HG03521 (cell line): ENCODE results near the gene WAPL.
A peak's percentile ranks its signal among the peaks of the same experiment; 100 is the strongest.
"Not testable (repeated sequence)": the region's sequence is repeated elsewhere in the genome, so short reads cannot be mapped to it uniquely, and the experiment has no call there.

Experiments used
- ATAC-seq: cut with Tn5 transposase; IDR thresholded peaks from one replicate; pipeline ENCODE4 v1.9.1; 2021; ENCODE audit warnings: mild to moderate bottlenecking, moderate library complexity; ENCODE audit not compliant: unreplicated experiment

Gene WAPL, protein sequence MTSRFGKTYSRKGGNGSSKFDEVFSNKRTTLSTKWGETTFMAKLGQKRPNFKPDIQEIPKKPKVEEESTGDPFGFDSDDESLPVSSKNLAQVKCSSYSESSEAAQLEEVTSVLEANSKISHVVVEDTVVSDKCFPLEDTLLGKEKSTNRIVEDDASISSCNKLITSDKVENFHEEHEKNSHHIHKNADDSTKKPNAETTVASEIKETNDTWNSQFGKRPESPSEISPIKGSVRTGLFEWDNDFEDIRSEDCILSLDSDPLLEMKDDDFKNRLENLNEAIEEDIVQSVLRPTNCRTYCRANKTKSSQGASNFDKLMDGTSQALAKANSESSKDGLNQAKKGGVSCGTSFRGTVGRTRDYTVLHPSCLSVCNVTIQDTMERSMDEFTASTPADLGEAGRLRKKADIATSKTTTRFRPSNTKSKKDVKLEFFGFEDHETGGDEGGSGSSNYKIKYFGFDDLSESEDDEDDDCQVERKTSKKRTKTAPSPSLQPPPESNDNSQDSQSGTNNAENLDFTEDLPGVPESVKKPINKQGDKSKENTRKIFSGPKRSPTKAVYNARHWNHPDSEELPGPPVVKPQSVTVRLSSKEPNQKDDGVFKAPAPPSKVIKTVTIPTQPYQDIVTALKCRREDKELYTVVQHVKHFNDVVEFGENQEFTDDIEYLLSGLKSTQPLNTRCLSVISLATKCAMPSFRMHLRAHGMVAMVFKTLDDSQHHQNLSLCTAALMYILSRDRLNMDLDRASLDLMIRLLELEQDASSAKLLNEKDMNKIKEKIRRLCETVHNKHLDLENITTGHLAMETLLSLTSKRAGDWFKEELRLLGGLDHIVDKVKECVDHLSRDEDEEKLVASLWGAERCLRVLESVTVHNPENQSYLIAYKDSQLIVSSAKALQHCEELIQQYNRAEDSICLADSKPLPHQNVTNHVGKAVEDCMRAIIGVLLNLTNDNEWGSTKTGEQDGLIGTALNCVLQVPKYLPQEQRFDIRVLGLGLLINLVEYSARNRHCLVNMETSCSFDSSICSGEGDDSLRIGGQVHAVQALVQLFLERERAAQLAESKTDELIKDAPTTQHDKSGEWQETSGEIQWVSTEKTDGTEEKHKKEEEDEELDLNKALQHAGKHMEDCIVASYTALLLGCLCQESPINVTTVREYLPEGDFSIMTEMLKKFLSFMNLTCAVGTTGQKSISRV (N-terminal part only)

DNA sequence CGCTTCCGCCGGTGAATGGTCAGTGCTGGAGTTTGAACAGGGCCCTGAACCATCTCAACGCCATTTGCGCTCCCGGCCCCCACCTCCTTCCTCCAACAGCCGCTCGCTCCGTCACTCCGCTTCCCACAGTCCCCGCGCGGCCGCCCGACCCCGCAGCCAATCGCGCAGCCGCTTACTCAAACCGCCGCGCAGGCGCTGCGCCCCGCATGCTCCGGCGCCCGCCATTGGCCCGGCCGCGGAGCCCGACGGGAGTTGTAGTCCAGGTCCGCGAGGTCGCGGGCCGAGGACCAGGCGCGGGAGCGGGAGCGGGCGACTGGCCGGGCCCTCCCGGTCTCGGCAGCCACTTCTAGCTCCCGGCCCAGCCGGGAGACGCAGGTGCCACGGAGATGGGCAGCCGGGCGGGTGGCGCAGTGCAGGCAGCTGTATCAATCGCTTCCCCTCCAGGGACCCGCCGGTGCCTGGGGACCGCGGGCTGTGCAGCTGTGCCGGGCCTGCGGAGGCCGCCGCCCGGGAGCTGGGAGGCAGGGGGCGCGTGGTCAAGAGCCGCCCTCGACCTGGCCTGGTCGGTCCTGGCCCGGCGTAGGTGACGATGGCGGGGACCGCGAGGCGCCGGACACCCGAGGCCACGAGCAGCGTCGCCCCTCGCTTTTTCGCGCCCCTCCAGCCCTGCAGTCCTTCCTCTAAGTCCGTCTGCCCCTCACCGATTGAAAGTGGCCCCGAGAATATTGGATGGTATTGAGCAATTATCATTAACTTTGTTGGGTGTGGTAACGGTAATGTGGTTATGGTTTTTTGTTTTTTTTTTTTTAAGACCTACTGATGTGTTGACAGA, at the start of gene WAPL:
Gene WAPL, minus strand, starts transcription at position 115 of the 832 bp plus-strand sequence. CDS start 3,723 bp downstream, outside the sequence.
- ATAC-seq = peak; percentile 95

DNA sequence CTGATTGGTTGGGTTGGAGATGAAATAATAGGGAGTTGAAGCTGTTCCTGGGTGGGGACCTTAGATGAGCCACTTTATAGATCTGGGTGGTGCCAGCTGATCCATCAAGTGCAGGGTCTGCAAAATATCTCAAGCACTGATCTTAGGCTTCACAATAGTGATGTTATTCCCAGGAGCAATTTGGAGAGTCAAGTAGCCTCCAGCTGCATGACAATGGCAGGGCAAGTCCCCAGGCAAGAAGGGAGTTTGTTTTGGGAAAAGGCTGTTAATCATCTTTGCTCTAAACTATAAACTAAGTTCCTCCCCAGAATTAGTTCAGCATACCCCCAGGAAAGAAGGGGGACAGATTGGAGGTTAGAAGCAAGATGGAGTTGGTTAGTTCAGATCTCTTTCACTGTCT, 47.7 kb upstream of the WAPL start:
- ATAC-seq = no peak

DNA sequence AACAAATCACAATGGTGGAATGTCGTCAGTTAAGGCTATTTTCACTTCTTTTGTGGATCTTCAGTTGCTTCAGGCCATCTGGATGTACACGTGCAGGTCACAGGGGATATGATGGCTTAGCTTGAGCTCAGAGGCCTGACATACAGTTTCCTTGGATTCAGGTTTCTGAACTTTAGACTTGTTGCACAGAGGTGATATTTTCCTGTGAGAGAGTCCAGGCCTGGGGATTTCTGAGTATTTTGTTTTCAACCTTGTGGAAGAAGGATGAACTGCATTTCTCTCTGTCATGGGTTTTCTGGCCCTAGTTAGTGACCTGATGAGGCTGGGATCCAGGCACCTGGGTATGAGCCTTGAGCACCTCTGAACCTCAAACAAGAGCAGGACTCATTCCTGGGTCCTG, 44.9 kb upstream of the WAPL start:
- ATAC-seq = not testable (repeated sequence)

DNA sequence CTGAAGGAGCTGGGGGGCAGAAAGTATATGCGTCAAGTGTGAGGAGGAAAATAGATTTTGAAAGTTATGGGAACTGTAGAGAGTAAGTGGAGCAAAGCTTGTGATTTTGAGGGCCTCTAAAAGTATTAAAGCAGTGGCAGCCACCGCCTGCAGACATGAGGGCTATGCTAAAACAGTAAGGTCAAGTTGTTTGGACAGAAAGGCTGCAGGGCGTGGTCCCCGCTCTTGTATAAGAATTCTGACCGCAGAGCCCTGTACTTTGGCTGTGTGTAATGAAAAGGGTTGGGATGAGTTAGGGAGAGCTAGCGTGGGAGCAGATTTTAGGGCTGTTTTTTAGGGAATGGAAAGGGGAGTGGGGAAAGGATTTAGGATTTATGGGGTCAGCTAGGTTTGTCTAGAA, 41.7 kb upstream of the WAPL start:
- ATAC-seq = not testable (repeated sequence)

DNA sequence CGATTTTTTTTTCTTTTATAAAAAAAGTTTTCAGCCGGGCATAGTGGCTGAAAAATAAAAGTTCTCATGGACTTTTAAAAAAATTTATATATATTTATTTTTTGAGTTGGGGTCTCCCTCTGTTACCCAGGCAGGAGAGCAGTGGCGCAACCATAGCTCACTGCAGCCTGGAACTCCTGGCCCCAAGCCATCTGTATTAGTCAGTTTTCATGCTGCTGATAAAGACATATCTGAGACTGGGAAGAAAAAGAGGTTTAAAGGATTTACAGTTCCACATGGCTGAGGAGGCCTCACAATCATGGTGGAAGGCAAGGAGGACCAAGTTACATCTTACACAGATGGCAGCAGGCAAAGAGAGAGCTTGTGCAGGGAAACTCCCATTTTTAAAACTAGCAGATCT, 37.1 kb upstream of the WAPL start:
- ATAC-seq = not testable (repeated sequence)

DNA sequence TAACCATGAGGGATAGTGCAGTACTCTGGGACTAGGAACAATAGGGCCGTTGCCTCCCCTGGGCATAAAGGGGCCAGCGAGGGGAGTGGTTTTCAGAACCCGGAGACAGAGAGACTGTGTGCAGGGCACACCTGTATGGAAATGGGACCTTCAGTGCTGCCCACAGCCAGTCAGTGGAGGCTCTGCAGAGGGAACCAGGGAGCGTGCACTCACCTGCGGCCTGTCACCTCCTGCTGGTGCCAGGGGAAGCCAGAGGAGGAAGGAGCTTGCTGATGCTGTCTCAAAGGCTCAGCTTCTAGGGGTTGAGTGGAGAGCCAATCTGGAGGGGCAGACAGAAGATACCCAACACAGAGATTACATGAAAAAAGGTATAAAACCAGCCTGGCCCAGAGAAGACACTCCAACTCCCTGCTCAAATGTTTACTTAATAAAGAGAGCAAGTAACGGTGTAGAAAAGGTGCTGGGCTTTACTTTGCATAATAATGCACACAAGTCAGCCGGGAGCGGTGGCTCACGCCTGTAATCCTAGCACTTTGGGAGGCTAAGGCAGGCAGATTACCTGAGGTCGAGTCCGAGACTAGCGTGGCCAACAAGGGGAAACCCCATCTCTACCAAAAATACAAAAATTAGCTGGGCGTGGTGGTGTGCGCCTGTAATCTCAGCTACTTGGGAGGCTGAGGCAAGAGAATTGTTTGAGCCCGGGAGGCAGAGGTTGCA, 35.5 kb upstream of the WAPL start:
- ATAC-seq = no peak

DNA sequence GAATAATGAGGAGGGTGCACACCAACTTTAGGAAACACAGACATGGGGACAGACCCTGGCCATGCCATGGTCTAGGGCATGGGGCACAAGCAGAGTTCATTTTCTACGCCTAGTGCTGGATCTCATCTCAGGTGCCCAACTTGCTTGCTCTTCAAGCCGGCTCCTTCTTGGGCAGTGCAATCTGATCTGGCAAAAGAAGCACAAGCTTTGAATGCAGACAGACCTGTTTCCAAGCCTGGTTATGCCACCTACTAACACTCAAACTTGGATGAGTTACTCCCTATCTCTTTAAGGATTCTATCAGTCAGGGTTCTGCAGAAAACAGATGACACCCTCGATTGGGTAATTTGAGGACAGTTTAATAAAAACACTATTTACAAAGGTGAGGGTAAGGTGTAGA, 34.9 kb upstream of the WAPL start:
- ATAC-seq = no peak

DNA sequence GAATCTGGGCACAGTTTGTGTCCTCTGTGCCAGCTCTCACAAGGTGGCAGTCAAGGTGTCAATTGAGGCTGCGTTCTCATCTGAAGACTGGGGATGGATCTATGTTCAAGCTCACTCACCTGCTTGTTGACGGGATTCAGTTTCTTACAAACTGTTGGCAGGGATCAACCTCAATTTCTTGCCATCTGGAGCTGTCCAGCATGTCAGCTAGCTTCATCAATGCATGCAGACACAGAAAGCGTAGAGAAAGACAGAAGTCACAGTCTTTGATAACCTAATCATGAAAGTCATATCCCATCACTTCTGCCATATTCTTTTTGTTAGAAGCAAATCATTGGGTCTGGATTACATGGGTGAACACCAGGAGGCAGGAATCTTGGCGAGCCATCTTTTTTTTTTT, 32.0 kb upstream of the WAPL start:
- no peak for ATAC-seq

DNA sequence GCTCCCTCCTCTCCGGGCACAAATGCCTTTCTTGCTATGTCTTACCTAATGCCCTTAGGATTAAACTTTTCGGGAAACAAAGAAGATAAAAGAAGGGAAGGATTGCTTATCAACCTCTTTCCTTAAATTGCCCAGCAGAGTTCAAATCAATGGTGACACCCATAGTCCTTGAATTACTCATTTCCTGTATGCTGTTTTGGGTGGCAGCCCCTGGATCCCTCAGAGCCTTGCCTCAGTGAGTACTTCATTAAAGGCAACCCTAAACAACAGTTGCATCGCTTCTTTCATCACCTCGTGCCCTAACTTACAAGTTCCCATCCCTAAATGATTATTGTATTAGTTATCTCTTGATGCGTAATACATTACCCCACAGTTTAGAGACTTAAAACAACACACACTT, 31.6 kb upstream of the WAPL start:
- no peak for ATAC-seq

DNA sequence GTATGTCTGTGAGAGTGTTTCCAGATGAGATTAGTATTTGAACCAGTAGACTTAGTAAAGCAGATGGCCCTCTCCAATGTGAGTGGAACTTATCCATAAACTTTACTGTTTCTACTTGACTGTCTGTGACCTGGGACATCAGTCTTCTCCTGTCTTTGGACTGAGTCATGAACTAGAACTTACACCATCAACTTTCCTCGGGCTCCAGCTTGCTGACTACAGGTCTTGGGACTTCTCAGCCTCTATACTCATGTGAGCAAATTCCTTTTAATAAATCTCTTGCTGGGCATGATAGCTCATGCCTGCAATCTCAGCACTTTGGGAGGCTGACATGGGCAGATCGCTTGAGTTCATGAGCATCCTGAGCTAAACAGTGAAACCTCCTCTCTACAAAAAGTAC, 25.7 kb upstream of the WAPL start:
- no peak for ATAC-seq

DNA sequence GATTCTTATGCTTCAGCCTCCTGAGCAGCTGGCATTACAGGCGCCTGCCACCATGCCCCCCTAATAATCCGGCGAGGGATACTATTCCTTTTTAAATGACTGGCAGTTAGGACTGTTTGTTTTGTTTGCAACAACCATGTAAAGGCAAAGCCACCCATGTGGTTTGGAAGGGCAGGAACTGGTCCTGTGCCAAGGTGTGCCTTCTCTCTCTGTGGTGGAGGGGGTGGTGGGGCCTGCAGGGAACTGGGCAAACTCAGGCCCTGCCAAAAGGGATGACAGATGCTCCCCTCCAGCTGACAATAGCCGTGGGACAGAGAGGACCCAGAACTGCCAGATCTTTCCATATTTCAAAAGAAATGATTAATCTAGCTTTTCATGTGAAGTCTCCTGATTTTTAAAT, 23.5 kb upstream of the WAPL start:
- no peak for ATAC-seq

DNA sequence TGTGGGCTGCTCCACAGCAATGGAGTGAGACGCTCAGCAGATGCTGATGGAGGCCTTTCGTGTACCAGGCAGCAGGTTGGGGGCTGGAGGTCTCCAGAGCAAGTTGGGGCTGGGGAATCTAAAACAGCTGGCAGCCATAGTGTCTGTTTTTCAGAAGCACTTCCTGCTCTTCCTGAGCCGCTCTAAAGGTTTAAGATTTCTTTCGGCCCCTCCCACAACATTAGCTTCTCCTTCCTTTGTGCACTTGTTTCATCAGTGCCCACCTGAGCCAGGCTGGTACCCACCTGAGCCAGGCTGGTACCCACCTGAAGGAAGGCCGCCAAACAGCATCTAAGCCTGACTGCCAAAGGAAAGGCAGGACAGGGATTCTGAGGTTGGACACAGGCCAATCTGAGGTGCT, 18.4 kb upstream of the WAPL start:
- ATAC-seq = no peak

DNA sequence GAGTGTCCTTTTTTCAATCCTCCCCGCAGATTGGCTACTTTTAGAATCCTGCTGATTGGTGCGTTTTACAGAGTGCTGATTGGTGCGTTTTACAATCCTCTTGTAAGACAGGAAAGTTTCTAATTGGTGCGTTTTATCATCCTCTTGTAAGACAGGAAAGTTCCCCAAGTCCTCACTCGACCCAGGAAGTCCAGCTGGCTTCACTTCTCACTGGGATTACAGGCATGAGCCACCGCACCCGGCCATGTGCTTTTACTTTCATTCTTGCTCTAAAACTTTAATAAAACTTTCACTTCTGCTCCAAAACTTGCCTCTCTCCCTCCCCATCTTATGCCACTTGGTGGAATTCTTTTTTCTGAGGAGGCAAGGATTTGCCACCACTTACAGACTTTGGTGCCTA, 17.0 kb upstream of the WAPL start:
- no peak for ATAC-seq

DNA sequence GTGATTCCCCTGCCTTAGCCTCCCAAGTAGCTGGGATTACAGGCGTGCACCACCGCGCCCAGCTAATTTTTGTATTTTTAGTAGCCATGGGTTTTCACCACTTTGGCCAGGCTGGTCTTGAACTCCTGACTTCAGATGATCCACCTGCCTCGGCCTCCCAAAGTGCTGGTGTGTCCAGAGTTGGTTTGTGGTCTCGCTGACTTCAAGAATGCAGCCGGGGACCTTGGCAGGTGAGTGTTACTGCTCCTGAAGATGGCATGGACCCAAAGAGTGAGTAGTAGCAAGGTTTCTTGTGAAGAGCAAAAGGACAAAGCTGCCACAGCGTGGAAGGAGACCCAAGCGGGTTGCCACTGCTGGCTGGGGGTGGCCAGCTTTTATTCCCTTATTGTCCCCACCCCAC, 16.4 kb upstream of the WAPL start:
- not testable (repeated sequence) for ATAC-seq

DNA sequence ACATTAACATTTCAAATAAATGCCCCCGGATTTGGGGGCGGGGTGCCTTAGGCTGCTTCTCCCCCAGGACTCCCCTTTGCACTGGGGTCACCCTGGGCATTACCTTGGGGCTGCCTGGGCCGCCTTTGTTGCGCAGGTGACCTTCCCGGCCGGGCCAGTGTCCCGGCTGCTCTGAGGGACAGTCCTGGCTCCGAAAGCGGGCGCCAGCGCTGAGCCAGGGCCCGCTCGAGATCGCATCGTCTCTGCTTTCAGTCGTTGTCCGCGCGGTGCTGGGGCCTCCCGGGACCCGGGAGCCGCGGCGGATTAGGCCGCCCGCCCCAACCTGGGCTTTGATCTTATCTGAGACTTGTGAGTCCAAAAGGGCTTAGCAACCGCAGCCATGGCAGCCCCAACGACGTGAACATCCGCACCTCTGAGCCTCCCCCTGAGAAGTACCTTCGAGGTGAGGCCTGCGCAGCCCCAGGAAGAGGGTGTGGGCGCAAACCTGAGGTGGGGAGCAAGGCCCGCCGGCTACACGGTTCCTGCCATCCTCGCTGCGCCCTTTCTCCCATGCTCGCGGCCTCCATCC, 14.8 kb upstream of the WAPL start:
- no peak for ATAC-seq

DNA sequence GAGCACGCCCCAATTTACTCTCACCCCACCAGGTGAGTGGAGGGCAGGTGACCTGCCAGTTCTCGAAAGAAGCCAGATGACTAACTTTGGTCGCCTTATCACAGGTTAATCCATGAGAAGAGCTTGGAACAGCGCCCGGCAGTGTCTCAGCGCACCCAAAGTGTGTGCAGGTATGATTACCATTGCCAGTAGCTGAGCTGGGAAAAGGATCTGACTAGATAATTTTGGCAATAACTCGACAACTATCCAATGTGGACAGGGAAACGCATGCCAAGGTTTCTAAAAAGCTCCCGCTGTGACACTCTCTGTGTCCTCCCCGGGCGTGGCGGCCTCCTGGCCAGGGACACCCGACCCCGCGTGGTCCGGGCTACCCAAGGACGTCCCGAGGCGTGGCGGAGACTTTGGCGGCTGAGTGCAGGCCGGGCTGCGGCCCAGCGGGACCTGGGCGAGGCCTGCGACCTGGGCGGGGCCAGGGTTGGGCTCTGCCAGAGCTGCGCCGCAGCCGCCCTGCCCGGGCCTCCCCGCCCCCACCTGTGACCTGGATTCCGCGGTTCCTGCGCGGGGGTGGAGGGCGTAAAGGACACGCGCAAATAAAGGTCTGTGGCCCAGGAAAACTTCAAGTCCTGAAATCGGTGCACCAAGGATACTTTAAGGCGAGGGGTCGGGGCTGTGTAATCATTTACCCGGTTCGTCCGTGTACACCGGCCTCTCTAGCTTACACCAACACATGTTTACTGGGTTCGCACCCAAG, 13.7 kb upstream of the WAPL start:
- peak; percentile 68 for ATAC-seq

DNA sequence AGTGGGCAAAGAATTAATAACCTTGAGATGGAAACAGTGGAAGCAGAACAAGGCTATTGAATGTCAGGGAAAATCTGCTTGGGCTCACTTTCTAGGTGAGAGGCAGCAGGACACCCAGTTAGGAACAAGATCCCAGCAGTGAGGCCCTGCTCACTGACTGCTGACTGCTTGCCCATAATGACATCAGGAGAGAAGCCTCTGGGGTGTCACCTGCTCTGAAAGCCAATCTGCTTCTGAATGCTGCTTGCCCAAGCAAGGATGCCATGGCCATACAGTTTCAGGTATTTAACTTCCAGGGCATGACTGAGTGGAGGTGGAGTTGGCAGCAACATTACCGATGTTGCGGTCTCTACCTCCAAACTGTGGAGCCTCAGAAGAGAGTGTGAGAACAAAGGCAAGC, 11.7 kb upstream of the WAPL start:
- ATAC-seq = no peak

DNA sequence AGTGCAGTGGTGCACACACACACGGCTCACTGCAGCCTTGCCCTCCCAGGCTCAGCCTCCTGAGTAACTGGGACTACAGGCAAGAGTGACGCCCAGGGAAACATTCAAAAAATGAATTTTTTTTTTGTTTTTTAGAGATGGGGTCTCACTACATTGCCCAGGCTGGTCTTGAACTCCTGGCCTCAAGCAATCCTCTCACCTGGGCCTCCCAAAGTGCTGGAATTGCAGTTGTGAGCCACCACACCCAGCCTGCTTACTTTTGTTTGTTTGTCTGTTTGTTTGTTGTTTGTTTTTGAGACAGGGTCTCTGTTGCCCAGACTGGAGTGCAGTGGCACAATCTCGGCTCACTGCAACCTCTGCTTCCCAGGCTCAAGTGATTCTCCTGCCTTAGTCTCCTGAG, 7.1 kb upstream of the WAPL start:
- not testable (repeated sequence) for ATAC-seq

DNA sequence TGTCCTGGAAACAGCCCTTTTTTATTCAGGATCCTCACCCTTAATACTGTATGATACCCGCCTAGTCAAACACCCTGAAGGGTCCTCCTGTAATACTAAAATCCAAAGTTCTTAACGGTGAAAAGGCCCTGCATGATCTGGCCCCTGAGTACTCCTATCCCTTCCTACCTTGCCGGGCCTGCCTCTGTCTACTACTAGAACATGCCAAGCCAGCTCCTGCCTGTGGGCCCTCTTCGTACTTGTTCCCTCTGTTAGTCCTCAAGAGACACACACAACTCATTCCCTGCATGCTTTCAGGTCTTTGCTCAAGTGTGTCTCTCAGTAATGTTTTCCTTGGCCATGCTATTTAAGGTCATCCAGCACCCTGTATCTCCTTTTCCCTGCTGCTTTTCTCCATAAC, 5.0 kb upstream of the WAPL start:
- no peak for ATAC-seq
